GM18508 (cell line): Measurements from ENCODE around the gene SLC19A1.

Experiments used
- ATAC-seq: cut with Tn5 transposase; IDR thresholded peaks from one replicate; pipeline ENCODE4 v1.9.1; 2021; ENCODE audit warnings: moderate number of reproducible peaks; ENCODE audit not compliant: insufficient read depth, unreplicated experiment

SLC19A1 gene

DNA sequence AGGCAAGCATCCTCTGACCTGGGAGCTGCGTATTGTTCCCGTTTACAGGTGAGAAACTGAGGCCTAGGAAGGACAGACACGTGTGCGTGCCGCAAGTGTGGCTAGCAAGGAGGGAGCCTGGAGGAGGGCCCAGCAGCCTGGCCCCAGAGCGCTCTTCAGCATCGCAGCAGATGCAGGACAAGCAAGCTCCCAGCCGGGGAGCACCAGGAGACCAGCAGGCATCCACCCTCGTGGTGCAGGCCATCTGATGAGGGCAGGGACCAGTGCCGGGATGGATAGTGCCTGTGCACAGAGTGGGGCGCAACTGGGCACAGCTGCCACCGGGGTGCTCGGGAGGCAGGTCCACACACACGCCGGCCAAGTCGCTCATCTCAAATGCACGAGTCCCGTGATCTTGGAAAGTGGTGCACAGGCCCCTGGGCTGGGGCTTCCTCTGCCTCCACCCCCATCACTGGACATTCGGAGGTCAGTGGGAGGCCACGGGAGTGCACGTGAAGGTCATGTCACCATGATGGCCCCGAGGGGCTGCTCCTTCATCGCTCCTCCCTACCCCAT is 82.2 kb downstream of the SLC19A1 start:
- ATAC-seq: no peak

DNA sequence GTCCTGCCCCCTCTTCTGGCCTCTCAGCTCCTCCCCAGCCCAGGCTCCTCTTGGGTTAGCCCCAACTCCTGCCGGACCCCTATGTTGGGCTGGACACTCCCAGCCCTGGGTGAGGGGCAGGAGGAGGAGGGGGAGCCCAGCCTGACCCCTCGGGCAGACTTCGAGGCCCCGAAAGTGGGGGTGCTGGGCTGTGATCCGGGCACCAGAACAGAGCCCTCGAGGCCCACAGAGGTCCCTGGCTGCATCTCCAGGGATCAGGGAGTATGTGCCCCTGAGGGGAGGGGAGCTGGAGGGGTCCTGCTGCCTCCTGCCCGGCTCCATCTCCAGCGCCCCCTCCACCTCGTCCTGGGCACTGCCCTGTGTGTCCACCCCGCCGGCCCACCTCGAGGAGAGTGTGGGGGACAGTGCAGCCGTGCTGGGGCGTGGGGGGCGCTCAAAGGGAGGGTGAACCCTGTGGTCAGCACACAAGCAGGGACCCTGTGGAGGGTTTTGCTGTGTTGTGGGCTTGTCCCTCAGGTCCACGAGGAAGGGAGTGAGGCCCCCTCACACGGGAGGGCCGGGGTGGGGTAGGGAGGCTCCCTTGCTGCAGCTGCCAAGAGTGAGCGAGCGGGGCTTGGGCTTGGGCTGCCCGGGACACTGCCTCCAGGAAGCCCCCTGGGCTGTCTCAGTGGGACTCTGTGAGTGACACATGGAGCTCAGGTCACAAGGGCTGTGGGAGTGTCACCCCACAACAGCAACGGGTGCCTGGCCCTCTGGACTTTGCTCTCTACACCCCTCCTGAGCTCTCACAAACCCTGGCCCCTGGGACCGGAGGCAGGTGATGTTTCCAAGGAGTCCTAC is 82.8 kb downstream of the SLC19A1 start:
- no peak for ATAC-seq

DNA sequence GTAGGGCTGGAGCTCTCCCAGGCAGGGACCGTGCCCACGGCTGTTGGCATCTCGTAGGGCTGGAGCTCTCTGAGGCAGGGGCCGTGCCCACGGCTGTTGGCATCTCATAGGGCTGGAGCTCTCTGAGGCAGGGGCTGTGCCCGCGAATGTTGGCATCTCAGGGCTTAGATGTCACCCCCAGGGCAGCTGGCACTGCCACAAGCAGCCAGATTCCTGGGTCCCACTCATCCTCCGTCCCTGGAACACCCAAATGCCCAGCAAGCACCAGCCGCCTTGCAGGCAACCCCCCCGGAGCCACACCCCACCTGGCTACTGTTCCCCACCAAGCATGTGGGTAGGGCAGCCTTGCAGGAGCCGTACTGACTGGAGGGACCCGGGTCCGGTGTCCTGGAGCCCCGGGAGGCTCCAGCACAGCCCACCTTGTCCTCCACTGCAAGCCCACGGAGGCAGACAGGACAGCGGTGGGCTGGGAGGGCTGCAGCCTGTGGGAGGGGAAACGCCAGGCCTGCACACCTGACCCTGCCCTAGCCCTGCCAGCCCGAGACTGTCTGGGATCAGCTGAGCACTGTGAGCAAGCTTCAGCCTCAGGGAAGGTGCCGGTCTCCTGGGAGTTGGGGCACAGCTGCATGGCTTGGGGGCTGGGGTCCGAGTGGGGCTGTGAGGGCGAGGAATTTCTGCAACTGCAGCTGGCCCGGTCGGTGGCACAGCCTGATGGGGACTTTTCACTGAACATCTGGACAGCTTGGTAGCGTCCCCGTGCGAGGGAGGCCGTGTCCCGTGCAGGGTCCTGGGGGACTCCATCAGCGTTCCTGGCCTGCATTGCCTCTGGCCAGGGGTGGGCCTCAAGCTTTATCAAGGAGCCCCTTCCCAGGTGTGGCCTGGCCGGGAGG is 83.7 kb downstream of the SLC19A1 start:
- ATAC-seq: no peak

DNA sequence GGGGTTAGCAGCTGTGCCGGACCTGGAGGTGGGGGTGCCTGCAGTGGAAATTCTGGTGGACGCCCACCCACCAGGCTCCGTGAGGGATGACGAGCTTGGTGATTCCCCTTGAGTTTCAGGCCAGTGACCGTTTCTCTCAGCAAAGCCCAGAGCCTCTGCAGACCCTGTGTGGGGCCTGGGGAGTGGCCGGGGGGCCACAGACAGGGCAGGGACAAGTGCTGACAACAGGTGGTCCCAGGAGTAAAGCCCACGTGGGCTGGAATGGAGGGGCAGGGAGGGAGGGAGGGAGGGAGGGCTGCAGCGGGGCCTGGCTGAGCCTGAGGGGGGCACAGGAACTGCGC is 84.4 kb downstream of the SLC19A1 start:
- no peak for ATAC-seq

DNA sequence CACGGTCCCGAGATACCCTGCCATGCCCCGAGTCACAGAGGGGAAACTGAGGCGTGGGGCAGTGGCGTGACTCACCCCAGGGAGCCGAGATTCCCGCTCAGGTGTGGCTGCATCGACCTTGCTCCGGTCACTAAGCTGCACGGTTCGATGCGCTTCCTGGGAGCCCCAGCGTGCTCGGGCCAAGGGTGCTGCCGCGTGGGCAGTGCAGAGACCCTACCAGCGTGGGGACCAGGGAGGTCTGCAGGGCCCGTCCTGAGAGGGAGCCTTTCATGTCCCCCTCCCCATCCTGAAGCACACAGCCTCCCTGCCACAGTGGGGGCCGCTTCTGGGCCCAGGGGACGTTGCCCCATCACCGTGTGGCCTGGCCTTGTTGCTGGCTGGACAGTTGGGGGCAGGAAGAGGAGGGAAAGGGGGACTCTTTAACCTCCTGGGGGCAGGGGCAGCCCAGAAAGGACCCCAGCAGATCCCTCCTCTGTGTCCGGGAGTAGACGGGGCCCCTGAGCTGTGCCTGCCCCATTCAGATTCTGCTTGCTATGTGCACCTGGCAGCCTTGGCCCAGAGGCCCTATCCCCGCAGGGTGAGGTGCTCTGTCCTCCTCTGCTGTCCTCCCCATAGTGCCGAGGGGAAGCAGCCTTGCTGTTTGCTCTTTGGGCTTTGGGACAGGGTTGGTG is 84.9 kb downstream of the SLC19A1 start:
- no peak for ATAC-seq

DNA sequence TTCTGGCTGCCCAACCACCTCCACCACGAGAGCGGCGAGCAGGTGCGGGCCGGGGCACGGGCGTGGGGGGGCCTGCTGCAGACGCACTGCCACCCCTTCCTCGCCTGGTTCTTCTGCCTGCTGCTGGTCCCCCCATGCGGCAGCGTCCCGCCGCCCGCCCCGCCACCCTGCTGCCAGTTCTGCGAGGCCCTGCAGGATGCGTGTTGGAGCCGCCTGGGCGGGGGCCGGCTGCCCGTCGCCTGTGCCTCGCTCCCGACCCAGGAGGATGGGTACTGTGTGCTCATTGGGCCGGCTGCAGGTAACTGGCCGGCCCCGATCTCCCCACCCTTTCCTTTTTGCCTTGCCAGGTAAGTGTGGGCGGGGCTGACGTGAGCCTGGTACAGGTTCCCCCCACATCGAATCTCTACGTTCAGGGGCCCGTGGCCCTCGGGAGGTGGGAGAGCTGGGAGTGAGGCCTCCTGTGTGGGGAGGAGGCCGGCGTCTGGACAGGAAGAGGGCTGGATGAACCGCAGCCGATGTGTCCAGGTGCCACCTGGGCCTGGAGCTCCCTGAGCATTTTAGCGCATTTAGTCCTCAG is 85.6 kb downstream of the SLC19A1 start:
- ATAC-seq: no peak

DNA sequence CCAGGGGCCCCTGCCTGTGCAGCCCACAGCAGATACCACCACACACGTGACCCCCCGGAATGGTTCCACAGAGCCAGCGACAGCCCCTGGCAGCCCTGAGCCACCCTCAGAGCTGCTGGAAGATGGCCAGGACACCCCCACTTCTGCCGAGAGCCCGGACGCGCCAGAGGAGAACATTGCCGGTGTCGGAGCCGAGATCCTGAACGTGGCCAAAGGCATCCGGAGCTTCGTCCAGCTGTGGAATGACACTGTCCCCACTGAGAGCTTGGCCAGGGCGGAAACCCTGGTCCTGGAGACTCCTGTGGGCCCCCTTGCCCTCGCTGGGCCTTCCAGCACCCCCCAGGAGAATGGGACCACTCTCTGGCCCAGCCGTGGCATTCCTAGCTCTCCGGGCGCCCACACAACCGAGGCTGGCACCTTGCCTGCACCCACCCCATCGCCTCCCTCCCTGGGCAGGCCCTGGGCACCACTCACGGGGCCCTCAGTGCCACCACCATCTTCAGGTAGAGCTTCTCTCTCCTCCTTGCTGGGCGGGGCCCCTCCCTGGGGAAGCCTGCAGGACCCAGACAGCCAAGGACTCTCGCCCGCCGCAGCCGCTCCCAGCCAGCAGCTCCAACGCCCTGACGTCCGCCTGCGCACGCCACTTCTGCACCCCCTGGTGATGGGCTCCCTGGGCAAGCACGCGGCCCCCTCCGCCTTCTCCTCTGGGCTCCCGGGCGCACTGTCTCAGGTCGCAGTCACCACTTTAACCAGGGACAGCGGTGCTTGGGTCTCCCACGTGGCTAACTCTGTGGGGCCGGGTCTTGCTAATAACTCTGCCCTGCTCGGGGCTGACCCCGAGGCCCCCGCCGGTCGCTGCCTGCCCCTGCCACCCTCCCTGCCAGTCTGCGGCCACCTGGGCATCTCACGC is 86.3 kb downstream of the SLC19A1 start:
- no peak for ATAC-seq

DNA sequence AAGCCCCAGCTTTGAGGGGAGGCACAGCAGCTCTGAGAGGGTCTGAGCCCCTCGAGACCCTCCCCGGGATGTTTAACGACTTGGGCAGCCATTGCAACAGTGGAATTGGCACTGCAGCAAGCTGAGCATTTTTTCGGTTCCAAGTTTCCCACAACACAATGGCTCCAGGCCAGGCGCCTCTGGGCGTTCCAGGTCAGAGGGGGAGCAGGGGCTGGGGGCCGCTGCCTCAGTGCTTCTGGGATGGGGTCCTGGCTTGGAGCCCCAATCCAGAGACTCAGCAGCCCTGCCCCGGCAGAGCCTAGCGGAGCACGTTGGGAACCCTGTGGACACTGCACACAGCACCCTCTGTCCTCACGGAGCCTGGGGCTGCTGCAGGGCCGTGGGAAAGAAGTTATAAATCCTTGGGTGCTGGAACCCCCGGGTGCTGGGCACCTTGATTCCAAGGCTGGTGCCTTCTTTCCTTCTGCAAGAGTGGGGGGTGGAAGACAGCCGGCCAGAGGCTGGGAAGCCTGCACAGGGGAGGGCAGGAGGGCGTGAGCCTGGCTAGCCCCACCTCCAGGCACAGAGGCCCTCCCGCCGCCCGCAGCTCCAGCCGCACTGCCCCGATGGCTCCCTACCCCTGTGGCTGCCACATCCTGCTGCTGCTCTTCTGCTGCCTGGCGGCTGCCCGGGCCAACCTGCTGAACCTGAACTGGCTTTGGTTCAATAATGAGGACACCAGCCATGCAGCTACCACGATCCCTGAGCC is 87.1 kb downstream of the SLC19A1 start:
- ATAC-seq: no peak

DNA sequence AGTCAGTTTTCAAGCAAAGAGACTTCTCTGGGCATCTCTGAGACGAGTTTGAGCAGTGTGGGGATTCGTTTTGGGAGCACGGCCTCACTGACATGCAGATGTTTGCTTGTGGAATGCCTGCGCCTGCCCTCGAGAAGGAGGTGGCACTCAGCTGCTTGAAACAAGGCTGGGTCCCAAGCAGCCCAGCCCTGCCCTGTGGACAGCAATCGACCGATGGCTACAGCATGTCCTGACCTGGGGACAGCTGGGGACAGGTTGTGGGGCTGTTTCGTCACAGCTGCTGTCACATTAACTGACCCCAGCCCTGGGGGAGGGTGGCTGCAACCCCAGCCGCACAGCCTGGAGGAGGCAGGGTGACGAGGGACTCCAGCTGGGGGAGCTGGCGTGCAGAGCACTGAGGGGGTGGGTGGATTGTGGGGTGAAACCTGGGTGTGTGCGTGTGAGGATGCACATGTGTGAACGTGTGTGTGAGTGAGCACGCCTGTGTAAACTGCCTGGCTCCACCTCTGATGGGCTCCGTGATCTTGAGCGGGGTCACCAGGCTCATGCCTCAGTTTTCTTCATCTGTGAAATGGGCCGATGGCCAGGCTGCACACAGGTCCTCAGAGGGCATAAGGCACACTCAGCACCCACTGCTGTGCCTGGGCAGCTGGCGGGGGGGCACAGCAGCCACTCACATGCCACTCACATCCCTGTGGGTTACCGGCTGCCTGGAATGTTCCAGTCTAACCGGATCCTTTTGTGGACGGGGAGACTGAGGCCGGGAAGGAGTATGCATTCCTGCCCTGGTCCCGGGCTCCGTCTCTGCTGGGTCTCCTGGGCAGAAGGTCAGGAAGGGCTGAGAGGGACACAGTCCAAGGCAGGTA is 87.9 kb downstream of the SLC19A1 start:
- ATAC-seq: no peak

DNA sequence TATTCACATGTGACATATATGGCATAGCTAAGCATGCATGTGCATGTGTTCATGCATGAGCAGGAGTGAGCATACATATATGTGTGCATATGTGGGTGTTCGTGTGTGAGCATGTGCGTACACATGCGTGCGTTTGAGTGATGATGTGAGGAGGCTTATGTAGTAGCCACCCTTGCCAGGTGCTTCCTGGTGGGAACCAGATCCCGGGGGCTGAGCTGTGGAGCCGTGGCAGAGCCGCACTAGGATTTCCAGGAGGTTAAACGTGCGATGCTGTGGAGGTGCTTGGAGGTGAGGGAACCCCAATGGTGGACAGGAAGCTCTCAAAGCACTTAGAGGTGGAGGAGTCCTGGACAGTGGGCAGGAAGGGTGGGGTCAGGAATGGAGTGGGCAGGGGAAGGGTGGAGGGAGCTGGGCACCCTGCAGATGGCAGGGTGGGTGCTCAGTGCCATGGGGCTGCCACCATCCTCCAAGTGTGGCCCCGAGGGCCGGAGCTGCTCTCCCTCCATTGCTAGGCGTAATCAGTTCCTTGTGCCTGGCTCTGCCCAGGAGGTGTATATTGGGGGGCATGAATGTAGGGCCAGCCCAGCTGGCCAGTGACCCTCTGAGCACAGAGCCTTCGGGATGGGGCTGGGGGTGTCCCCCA is 88.8 kb downstream of the SLC19A1 start:
- no peak for ATAC-seq

DNA sequence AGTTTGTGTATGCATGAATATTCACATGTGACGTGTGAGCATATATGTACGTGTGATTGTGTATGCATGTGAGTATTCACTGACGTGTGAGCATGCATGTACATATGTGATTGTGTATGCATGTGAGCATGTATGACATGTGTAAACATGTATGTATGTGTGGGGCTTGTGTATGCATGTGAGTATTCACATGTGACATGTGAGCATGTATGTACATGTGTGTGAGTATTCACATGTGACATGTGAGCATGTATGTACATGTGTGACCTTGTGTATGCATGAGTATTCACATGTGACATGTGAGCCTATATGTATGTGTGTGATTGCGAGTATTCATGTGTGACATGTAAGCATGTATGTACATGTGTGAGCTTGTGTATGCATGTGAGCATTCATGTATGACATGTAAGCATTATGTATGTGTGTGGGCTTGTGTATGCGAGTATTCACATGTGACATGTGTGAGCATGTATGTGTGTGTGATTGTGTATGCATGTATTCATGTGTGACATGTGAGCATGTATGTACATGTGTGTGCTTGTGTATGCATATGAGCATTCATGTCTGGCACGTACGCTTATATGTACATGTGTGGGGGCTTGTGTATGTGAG is 89.4 kb downstream of the SLC19A1 start:
- no peak for ATAC-seq

DNA sequence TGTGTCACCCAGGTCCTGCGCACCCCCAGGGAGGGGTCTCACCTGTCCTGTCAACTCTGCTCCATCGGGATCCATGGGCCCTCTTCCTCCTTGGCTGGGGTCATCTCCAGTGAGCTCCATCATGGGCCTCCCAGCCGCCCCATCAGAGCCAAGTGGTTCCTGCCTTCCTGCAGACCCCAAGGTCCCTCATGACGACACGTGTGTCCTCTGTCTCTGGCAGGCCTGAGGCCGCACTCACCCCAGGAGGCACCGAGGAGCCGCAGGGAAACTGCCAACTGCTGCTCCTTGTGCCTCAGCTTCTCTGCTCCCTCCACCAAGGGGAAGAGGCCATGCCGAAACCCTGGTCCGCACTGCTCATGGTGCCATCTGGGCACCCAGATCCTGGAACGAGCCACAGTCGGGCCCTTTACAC is 90.5 kb downstream of the SLC19A1 start:
- no peak for ATAC-seq

DNA sequence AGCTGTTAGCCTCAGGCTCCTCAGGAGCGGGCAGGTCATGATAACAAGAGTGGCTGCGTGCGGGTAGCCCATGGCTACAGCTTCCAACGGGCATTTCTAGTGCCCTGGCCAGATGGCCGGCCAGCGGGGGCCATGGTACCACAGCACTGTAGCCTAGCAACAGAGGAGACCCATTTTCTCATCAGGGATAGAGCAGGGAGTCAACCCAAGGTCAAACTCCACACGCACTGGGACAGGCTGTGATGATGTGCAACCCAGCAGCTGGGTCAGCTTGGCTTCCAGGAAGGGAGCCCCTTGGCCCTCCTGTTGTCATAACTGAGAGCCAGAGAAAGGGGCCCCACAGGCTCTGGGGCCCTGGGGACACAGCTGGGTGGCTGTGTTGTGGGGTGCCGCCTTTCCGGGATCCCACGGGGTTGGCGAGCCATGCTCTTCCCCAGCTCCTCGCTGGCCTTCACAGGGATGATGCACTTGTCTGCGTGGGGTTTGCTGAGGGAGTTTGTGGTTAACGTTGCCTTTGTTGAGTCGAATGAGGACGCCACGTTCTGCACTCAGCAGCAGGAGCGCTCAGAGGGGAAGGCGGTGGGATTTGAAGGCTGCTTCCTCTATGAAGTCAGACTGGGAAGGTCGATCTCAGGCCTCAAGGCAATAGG is 91.0 kb downstream of the SLC19A1 start:
- no peak for ATAC-seq

DNA sequence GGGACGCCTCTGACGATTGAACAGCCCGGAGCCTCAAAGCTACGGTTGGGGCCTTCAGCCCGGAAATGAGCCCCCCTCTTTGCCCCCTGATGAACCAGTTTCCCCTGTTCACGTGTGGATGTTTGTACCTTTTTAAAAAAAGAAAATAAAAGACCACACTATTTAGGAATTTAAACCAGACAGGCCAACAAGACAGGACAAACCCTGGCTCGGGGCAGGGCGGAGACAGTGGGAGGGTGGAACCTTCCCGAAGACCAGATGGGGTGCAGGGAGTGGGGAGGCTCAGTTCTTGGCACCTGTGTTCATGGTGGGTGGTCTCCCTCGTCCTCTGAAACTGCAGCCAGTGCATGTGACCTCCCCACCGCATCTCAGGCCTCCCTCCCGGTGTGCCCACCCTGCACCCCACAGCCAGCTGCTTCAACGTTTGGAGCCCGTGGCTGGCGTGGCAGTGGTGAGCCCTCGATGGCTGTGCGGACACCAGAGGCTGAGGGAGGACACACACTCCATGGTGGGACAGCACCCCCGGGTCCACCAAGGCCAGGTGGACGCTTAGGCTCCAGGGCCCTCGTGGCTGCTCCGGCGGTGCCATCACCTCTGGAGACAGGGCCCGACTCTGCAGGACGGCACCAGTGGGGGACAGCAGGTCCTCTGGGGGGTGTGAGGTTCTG is 91.7 kb downstream of the SLC19A1 start:
- no peak for ATAC-seq

DNA sequence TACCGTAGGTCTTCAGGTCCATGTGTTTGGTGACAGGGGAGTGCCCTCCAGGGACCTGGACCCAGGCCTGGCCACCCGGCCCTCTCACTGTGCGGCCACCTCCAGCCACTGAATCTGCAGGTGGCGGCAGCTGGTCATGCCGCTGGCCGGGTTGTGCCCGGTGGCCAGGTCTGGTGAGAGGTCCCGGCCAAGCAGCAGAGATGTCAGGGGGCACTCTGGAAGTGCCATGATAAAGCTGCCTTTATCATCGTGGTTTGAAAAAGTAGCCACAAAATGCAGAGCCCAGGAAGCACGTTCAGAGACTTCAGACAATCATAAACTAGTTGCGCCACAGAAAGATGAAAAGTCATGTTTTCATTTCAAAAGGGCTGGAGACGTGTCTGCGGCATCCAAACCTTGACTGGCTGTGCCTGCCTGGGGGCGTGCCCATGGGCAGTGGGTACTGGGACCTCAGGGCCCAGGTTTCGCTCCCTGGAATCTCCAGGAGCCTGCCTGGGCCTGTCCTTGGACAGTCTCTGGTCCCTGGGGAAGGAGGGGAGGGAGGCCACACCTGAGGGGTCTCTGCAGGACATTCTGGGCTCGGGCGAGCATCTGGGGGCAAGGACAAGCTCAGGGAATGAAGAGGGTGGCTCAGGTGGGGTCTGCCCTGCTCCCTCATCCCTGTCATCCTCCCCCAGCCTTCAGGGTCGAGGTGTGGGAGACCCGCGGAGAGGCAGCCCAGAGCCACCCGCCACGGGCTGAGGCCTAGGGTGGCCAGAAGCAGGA is 92.4 kb downstream of the SLC19A1 start:
- no peak for ATAC-seq
